Caco-2 (cell line): ENCODE results near the gene TRPM2. TPM values are rescaled to one million over a fixed set of nuclear protein-coding genes. Genes with fewer than 3 reads are reported as not detected.

Source experiments
- BruUV-seq: library from RNA; stranded (reverse); fragments of 400-500 nt; replicated peaks from 2 replicates; lab custom pipeline; 2021; lab: Mats Ljungman, UMichigan
- CTCF ChIA-PET: fragments of 300-600 bp; sonication (Branson Sonifier 250); formaldehyde crosslinking; loops from one replicate; lab custom pipeline; 2022; ENCODE audit warnings: antibody characterized with exemption; lab: Charles Lee
- POLR2A ChIA-PET: fragments of 300-600 bp; sonication (Branson Sonifier 250); formaldehyde crosslinking; loops from one replicate; lab custom pipeline; 2022; ENCODE audit warnings: antibody characterized with exemption; lab: Charles Lee
- DNase-seq, 2 experiments: peaks; one replicate each; pipeline versions ENCODE4 v3.0.0 to v3.0.0-alpha.2; 2020 to 2022
- H3K27me3 ChIP-seq: replicated peaks from 2 replicates; pipeline ENCODE4 v1.6.0; 2011; ENCODE audit warnings: low read length; ENCODE audit not compliant: control insufficient read depth, insufficient read depth
- H3K36me3 ChIP-seq: 2 replicates; pipeline ENCODE4 v1.5.1; 2011; ENCODE audit warnings: low read length; ENCODE audit not compliant: control insufficient read depth, insufficient read depth
- H3K4me1 ChIP-seq: fragments of 250-450 bp; sonication (Bioruptor Pico); 2 replicates; pipeline ENCODE4 v1.5.1; 2020; ENCODE audit warnings: mild to moderate bottlenecking
- H3K4me3 ChIP-seq: 2 replicates; pipeline ENCODE4 v1.5.1; 2011; ENCODE audit warnings: low read depth, mild to moderate bottlenecking, control low read depth, low read length
- H3K9me3 ChIP-seq: fragments of 250-450 bp; sonication (Bioruptor Pico); 2 replicates; pipeline ENCODE4 v1.5.1; 2020; ENCODE audit warnings: mild to moderate bottlenecking, moderate library complexity
- H3K27ac Mint-ChIP-seq: one replicate; pipeline ENCODE4 v1.8.0; 2022; ENCODE audit warnings: mixed read lengths; ENCODE audit not compliant: unreplicated experiment
- H3K27me3 Mint-ChIP-seq: one replicate; pipeline ENCODE4 v1.8.0; 2022; ENCODE audit warnings: mixed read lengths; ENCODE audit not compliant: insufficient read depth, unreplicated experiment
- H3K36me3 Mint-ChIP-seq: one replicate; pipeline ENCODE4 v1.8.0; 2022; ENCODE audit warnings: mild to moderate bottlenecking, mixed read lengths; ENCODE audit not compliant: insufficient read depth, unreplicated experiment
- H3K4me1 Mint-ChIP-seq: one replicate; pipeline ENCODE4 v1.8.0; 2022; ENCODE audit warnings: low read depth, mixed read lengths; ENCODE audit not compliant: unreplicated experiment
- H3K4me3 Mint-ChIP-seq: one replicate; pipeline ENCODE4 v1.8.0; 2022; ENCODE audit warnings: mild to moderate bottlenecking, moderate library complexity, mixed read lengths; ENCODE audit not compliant: unreplicated experiment
- H3K9me3 Mint-ChIP-seq: one replicate; pipeline ENCODE4 v1.8.0; 2022; ENCODE audit warnings: mixed read lengths; ENCODE audit not compliant: unreplicated experiment
- CTCF ChIP-seq, 2 experiments: fragments of 200-600 bp in 1 of 2; IDR thresholded peaks; 1 replicate in 1 of 2; 2 replicates in 1 of 2; pipeline versions ENCODE4 v1.5.1 to v1.8.0; 2011 to 2022; ENCODE audit warnings: antibody characterized with exemption in 1 of 2, control low read depth in 1 of 2, inconsistent platforms in 1 of 2, low read depth in 1 of 2, low read length in 1 of 2, mild to moderate bottlenecking in 1 of 2, moderate library complexity in 1 of 2; ENCODE audit not compliant: insufficient read depth in 1 of 2, severe bottlenecking in 1 of 2, unreplicated experiment in 1 of 2
- intact Hi-C: fragments of 100-400 bp; cut with micrococcal nuclease; formaldehyde crosslinking; loops from one replicate; pipeline ENCODE4 v1.10.0; 2022; ENCODE audit not compliant: unreplicated experiment
- total RNA-seq: library from RNA; stranded (reverse); gene quantifications from 2 replicates; pipeline ENCODE4 v1.2.3, GENCODE V29; 2022

The TRPM2 gene
- total RNA-seq, 1 experiment from 2014 or later = 0.20 TPM

- no peaks in the 10 kb centered on the region for H3K4me1 Mint-ChIP-seq
- BruUV-seq = no TSS peak
- CTCF ChIA-PET = no interaction called here
- no peak for DNase-seq
- H3K36me3 ChIP-seq = no peaks in the 10 kb centered on the region
- no peak for TF ChIP-seq CTCF (IDR thresholded peaks at IDR 0.05; ENCODE audit: insufficient read depth in 1 of 2, low read depth in 1 of 2, low read length in 1 of 2, severe bottlenecking in 1 of 2, unreplicated experiment in 1 of 2)
- H3K36me3 Mint-ChIP-seq = no peaks in the 10 kb centered on the region
- H3K9me3 ChIP-seq = no peaks in the 10 kb centered on the region
- H3K27ac Mint-ChIP-seq = no peak overlapping the region
- intact Hi-C loops = no loop called here
- POLR2A ChIA-PET = no interaction called here
- peaks cover 7% of the 10 kb centered on the region for H3K4me1 ChIP-seq
- no peaks in the 10 kb centered on the region for H3K9me3 Mint-ChIP-seq
- H3K27me3 Mint-ChIP-seq = no peaks in the 10 kb centered on the region
- no peak overlapping the region for H3K4me3 Mint-ChIP-seq
- H3K27me3 ChIP-seq = no peaks in the 10 kb centered on the region
- no peak overlapping the region for H3K4me3 ChIP-seq
Observed at GRCh38 chr21:44348861-44349260, 4.6 kb upstream of the TRPM2 start.

- no TSS peak for BruUV-seq
- Mint-ChIP-seq H3K27ac (no peak overlapping the region), H3K9me3 (no peaks in the 10 kb centered on the region), H3K36me3 (no peaks in the 10 kb centered on the region), H3K4me3 (no peak overlapping the region), H3K27me3 (no peaks in the 10 kb centered on the region), H3K4me1 (no peaks in the 10 kb centered on the region)
- CTCF ChIA-PET = no interaction called here
- Histone ChIP-seq H3K36me3 (no peaks in the 10 kb centered on the region), H3K27me3 (no peaks in the 10 kb centered on the region), H3K4me3 (no peak overlapping the region), H3K4me1 (peaks cover 4% of the 10 kb centered on the region; the same call in 1 of the 2 replicates), H3K9me3 (no peaks in the 10 kb centered on the region)
- no peak for DNase-seq
- TF ChIP-seq CTCF (IDR thresholded peaks at IDR 0.05; ENCODE audit: insufficient read depth in 1 of 2, low read depth in 1 of 2, low read length in 1 of 2, severe bottlenecking in 1 of 2, unreplicated experiment in 1 of 2) = no peak
- intact Hi-C loops = no loop called here
- POLR2A ChIA-PET = no interaction called here
Observed at GRCh38 chr21:44349416-44349846, 4.0 kb upstream of the TRPM2 start.

- no TSS peak for BruUV-seq
- H3K27me3 ChIP-seq = no peaks in the 10 kb centered on the region
- Mint-ChIP-seq H3K36me3 (no peaks in the 10 kb centered on the region), H3K9me3 (no peaks in the 10 kb centered on the region), H3K4me1 (no peaks in the 10 kb centered on the region), H3K27me3 (no peaks in the 10 kb centered on the region), H3K27ac (no peak overlapping the region), H3K4me3 (no peak overlapping the region)
- H3K4me3 ChIP-seq = no peak overlapping the region
- no peak for DNase-seq
- H3K9me3 ChIP-seq = no peaks in the 10 kb centered on the region
- H3K36me3 ChIP-seq = no peaks in the 10 kb centered on the region
- no peak for TF ChIP-seq CTCF (IDR thresholded peaks at IDR 0.05; ENCODE audit: insufficient read depth in 1 of 2, low read depth in 1 of 2, low read length in 1 of 2, severe bottlenecking in 1 of 2, unreplicated experiment in 1 of 2)
- POLR2A ChIA-PET = no interaction called here
- H3K4me1 ChIP-seq = no peaks in the 10 kb centered on the region
- intact Hi-C loops = no loop called here
- CTCF ChIA-PET = no interaction called here
Observed at GRCh38 chr21:44349847-44350772, 3.3 kb upstream of the TRPM2 start.
